ENCODE results near the gene ARSG.

ARSG gene

GRCh38 chr17:68433211-68433610 is 141.9 kb downstream of the ARSG start:
- no peak for DNase-seq

GRCh38 chr17:68433911-68434508 is 142.7 kb downstream of the ARSG start:
- no peak for DNase-seq

- DNase-seq = no peak
Measured at GRCh38 chr17:68435361-68435760, 144.1 kb downstream of the ARSG start.

- peak; percentile 3 for DNase-seq
Measured at GRCh38 chr17:68435876-68436842, 144.9 kb downstream of the ARSG start.

GRCh38 chr17:68437979-68438822 is 146.9 kb downstream of the ARSG start:
- no peak for DNase-seq

- DNase-seq = no peak
Measured at GRCh38 chr17:68439656-68440290, 148.5 kb downstream of the ARSG start.

- DNase-seq = no peak
Measured at GRCh38 chr17:68440526-68440925, 149.2 kb downstream of the ARSG start.

GRCh38 chr17:68441070-68441770 is 149.9 kb downstream of the ARSG start:
- DNase-seq = no peak

GRCh38 chr17:68443972-68444464 is 152.7 kb downstream of the ARSG start:
- no peak for DNase-seq

GRCh38 chr17:68445671-68446070 is 154.4 kb downstream of the ARSG start:
- DNase-seq = no peak

- no peak for DNase-seq
Measured at GRCh38 chr17:68446626-68447041, 155.3 kb downstream of the ARSG start.

GRCh38 chr17:68449021-68449739 is 157.9 kb downstream of the ARSG start:
- no peak for DNase-seq

- DNase-seq = no peak
Measured at GRCh38 chr17:68450391-68450790, 159.1 kb downstream of the ARSG start.

GRCh38 chr17:68450801-68451200 is 159.5 kb downstream of the ARSG start:
- no peak for DNase-seq

- DNase-seq = no peak
Measured at GRCh38 chr17:68451670-68452354, 160.5 kb downstream of the ARSG start.

GRCh38 chr17:68452724-68453290 is 161.5 kb downstream of the ARSG start:
- DNase-seq = no peak

- no peak for DNase-seq
Measured at GRCh38 chr17:68453991-68454665, 162.8 kb downstream of the ARSG start.

- DNase-seq = no peak
Measured at GRCh38 chr17:68455901-68456338, 164.6 kb downstream of the ARSG start.

GRCh38 chr17:68456339-68457167 is 165.3 kb downstream of the ARSG start:
- peak; percentile 70 for DNase-seq

Measured in NCI-H1048 (cell line).